SK-N-SH treated with all-trans-retinoic acid at 6 μM for 48 hours (cell line): Measurements from ENCODE around the gene TBX10.

Experiments
- ATAC-seq: fragments of 200-7000 bp; cut with Tn5 transposase; 3 replicates; pipeline ENCODE4 v1.9.1; 2020; ENCODE audit warnings: mild to moderate bottlenecking, moderate library complexity
- BACH2 ChIP-seq: fragments of 250-450 bp; sonication (Bioruptor Pico); IDR thresholded peaks from 2 replicates; pipeline ENCODE4 v1.9.0; 2021; ENCODE audit warnings: mild to moderate bottlenecking, borderline replicate concordance
- CREB5 ChIP-seq: fragments of 250-450 bp; sonication (Bioruptor Pico); IDR thresholded peaks from 2 replicates; pipeline ENCODE4 v1.5.1; 2020; ENCODE audit warnings: low read depth, mild to moderate bottlenecking, moderate library complexity
- GLIS3 ChIP-seq: fragments of 250-450 bp; sonication (Bioruptor Pico); IDR thresholded peaks from 2 replicates; pipeline ENCODE4 v1.5.0; 2020; ENCODE audit warnings: mild to moderate bottlenecking, moderate library complexity
- OSR1 ChIP-seq: fragments of 250-450 bp; sonication (Bioruptor Pico); IDR thresholded peaks from 2 replicates; pipeline ENCODE4 v1.8.0; 2022; ENCODE audit warnings: moderate library complexity, mild to moderate bottlenecking, inconsistent platforms
- PATZ1 ChIP-seq: fragments of 250-450 bp; sonication (Bioruptor Pico); IDR thresholded peaks from 2 replicates; pipeline ENCODE4 v1.8.0; 2020; ENCODE audit warnings: mild to moderate bottlenecking, moderate library complexity, borderline replicate concordance
- POU6F1 ChIP-seq: fragments of 250-450 bp; sonication (Bioruptor Pico); IDR thresholded peaks from 2 replicates; pipeline ENCODE4 v1.8.0; 2021; ENCODE audit warnings: low read depth, mild to moderate bottlenecking, moderate library complexity, borderline replicate concordance
- PPARA ChIP-seq: fragments of 250-450 bp; sonication (Bioruptor Pico); IDR thresholded peaks from 2 replicates; pipeline ENCODE4 v1.5.0; 2020; ENCODE audit warnings: mild to moderate bottlenecking, borderline replicate concordance
- RARB ChIP-seq: fragments of 250-450 bp; sonication (Bioruptor Pico); IDR thresholded peaks from 2 replicates; pipeline ENCODE4 v1.8.0; 2021; ENCODE audit warnings: mild to moderate bottlenecking, moderate library complexity
- TCF4 ChIP-seq: fragments of 250-450 bp; sonication (Bioruptor Pico); IDR thresholded peaks from 2 replicates; pipeline ENCODE4 v1.8.0; 2021; ENCODE audit warnings: mild to moderate bottlenecking, moderate library complexity, borderline replicate concordance
- TSHZ2 ChIP-seq: fragments of 250-450 bp; sonication (Bioruptor Pico); IDR thresholded peaks from 2 replicates; pipeline ENCODE4 v1.5.0; 2020; ENCODE audit warnings: mild to moderate bottlenecking, moderate library complexity
- ZFP3 ChIP-seq: fragments of 250-450 bp; sonication (Bioruptor Pico); IDR thresholded peaks from 2 replicates; pipeline ENCODE4 v1.5.0; 2020; ENCODE audit warnings: mild to moderate bottlenecking, moderate library complexity
- ZFP30 ChIP-seq: fragments of 450-650 bp; formaldehyde crosslinking; IDR thresholded peaks from 2 replicates; pipeline ENCODE4 v1.5.0; 2022; ENCODE audit warnings: mild to moderate bottlenecking, moderate library complexity
- ZNF565 ChIP-seq: fragments of 450-650 bp; formaldehyde crosslinking; conservative IDR thresholded peaks from 2 replicates; pipeline ENCODE4 v1.5.0; 2020; ENCODE audit warnings: low read depth, mild to moderate bottlenecking, moderate library complexity
- ZNF70 ChIP-seq: fragments of 450-650 bp; formaldehyde crosslinking; IDR thresholded peaks from 2 replicates; pipeline ENCODE4 v1.5.0; 2020; ENCODE audit warnings: mild to moderate bottlenecking, moderate library complexity
- ZNF8 ChIP-seq: fragments of 450-650 bp; formaldehyde crosslinking; IDR thresholded peaks from 2 replicates; pipeline ENCODE4 v1.5.0; 2020; ENCODE audit warnings: mild to moderate bottlenecking, moderate library complexity

Gene TBX10

GRCh38 chr11:67583247-67584204 is 56.0 kb downstream of the TBX10 start, which contains the start of gene GSTP1:
TSS of gene GSTP1 (plus strand) at chr11:67583812. CDS start at chr11:67583844, 32 bp downstream.
- TF ChIP-seq PATZ1 (CRISPR knock-in tag) (no peak), ZNF8 (CRISPR knock-in tag) (peak; percentile 48; the same call in 1 of the 2 replicates), BACH2 (peak; percentile 84; the same call in 1 of the 2 replicates), ZFP3 (peak; percentile 88)
- ATAC-seq: peak; percentile 97

- ATAC-seq: no peak
- no peak for TF ChIP-seq CREB5
- no peak for TF ChIP-seq GLIS3
- no peak for TF ChIP-seq TSHZ2
- TF ChIP-seq BACH2: no peak
- TF ChIP-seq OSR1 (CRISPR knock-in tag): no peak
- no peak for TF ChIP-seq ZFP3
Observed at GRCh38 chr11:67582011-67582410, 57.6 kb downstream of the TBX10 start.

- ATAC-seq: no peak
- no peak for TF ChIP-seq GLIS3
- TF ChIP-seq PPARA (CRISPR knock-in tag): no peak
- no peak for TF ChIP-seq ZNF70 (CRISPR knock-in tag)
- TF ChIP-seq TCF4: no peak
- TF ChIP-seq ZFP30: no peak
- no peak for TF ChIP-seq ZNF565 (CRISPR knock-in tag)
- TF ChIP-seq BACH2: no peak
- TF ChIP-seq OSR1 (CRISPR knock-in tag): no peak
- TF ChIP-seq RARB (CRISPR knock-in tag): no peak
- TF ChIP-seq POU6F1 (CRISPR knock-in tag): no peak
Observed at GRCh38 chr11:67581469-67581868, 58.1 kb downstream of the TBX10 start.
